ENCODE data around the gene PRR20G.

GRCh38 chr3:127330385-127330784 is 42.5 kb upstream of the PRR20G start:
- TF ChIP-seq CTCF (conservative IDR thresholded peaks at IDR 0.05; ENCODE audit: low read depth in 2 of 2) (no peak), POLR2AphosphoS5 (IDR thresholded peaks at IDR 0.05; ENCODE audit: low read depth) (no peak), EZH2phosphoT487 (IDR thresholded peaks at IDR 0.05; ENCODE audit: unreplicated experiment) (no peak), EZH2 (IDR thresholded peaks at IDR 0.05; ENCODE audit: low read depth, unreplicated experiment) (no peak), CREB1 (CRISPR knock-in tag; IDR thresholded peaks at IDR 0.05; ENCODE audit: low read depth) (no peak), JUNB (IDR thresholded peaks at IDR 0.05; ENCODE audit: unreplicated experiment) (no peak), NANOG (IDR thresholded peaks at IDR 0.05; ENCODE audit: borderline replicate concordance) (no peak), ETS1 (IDR thresholded peaks at IDR 0.05) (no peak), ZNF462 (CRISPR knock-in tag; IDR thresholded peaks at IDR 0.05) (no peak), ZNF331 (CRISPR knock-in tag; IDR thresholded peaks at IDR 0.05; ENCODE audit: low read depth) (no peak)
- TF ChIP-seq, protein P1, sequence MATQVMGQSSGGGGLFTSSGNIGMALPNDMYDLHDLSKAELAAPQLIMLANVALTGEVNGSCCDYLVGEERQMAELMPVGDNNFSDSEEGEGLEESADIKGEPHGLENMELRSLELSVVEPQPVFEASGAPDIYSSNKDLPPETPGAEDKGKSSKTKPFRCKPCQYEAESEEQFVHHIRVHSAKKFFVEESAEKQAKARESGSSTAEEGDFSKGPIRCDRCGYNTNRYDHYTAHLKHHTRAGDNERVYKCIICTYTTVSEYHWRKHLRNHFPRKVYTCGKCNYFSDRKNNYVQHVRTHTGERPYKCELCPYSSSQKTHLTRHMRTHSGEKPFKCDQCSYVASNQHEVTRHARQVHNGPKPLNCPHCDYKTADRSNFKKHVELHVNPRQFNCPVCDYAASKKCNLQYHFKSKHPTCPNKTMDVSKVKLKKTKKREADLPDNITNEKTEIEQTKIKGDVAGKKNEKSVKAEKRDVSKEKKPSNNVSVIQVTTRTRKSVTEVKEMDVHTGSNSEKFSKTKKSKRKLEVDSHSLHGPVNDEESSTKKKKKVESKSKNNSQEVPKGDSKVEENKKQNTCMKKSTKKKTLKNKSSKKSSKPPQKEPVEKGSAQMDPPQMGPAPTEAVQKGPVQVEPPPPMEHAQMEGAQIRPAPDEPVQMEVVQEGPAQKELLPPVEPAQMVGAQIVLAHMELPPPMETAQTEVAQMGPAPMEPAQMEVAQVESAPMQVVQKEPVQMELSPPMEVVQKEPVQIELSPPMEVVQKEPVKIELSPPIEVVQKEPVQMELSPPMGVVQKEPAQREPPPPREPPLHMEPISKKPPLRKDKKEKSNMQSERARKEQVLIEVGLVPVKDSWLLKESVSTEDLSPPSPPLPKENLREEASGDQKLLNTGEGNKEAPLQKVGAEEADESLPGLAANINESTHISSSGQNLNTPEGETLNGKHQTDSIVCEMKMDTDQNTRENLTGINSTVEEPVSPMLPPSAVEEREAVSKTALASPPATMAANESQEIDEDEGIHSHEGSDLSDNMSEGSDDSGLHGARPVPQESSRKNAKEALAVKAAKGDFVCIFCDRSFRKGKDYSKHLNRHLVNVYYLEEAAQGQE (IDR thresholded peaks at IDR 0.05; ENCODE audit: unreplicated experiment): no peak

Measured in GM23338 (cell line).